NCI-H187 (cell line): Measurements from ENCODE around the gene GUCY1A2.
"Not testable (repeated sequence)": the region's sequence is repeated elsewhere in the genome, so short reads cannot be mapped to it uniquely, and the experiment has no call there.

Source experiments
- DNase-seq, 2 experiments: peaks; one replicate each; lab custom pipeline; 2025; lab: John Stamatoyannopoulos, UW

The GUCY1A2 gene

GRCh38 chr11:106840146-106840545, 178.1 kb downstream of the GUCY1A2 start:
- no peak for DNase-seq

DNA sequence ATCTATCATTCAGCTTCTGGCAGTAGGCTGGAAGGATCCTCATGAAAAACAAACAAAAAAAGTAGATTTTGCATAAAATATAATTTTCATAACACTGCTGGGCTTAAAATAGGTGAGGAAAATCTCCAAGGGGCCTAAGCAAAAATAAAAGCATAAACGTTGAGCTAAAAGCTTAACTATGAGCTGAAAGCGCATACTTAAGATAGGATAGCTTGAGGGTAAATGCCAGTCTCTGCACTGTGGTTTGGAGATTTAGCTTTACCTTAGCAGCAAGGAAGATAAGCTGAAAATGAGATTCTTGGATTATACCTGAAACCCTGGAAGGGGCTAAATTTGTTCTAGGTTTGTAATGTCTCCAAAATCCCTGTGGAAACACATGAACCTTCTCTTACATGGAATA, 183.7 kb downstream of the GUCY1A2 start:
- no peak for DNase-seq

GRCh38 chr11:106828976-106829375, 189.3 kb downstream of the GUCY1A2 start:
- no peak for DNase-seq

GRCh38 chr11:106828576-106828975, 189.7 kb downstream of the GUCY1A2 start:
- no peak for DNase-seq

- no peak for DNase-seq
These were observed 190.6 kb downstream of the GUCY1A2 start for GRCh38 chr11:106827687-106828086.

DNA sequence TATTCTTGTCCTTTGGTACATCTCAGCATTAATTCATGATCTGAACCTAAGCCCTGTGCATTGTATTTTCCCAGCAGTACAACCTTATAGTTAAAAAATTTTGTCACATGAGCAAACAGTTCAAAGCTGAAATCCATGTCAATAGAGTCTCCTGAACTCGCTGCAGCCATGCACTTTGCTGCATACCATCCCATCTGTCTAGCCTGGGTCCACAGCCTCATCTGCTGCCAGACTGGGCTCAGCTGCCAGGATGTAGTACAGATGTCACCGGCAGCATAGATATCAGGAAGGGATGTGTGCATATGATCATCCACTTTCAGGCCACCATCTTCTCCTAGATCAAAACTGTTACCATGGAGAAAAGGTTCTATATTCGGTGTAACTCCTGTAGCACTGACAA, 191.7 kb downstream of the GUCY1A2 start:
- DNase-seq = not testable (repeated sequence)

- DNase-seq = no peak
These were observed 196.4 kb downstream of the GUCY1A2 start for GRCh38 chr11:106821826-106822225.

GRCh38 chr11:106821291-106821690, 197.0 kb downstream of the GUCY1A2 start:
- DNase-seq = no peak

GRCh38 chr11:106818443-106818842, 199.8 kb downstream of the GUCY1A2 start:
- DNase-seq = no peak

DNA sequence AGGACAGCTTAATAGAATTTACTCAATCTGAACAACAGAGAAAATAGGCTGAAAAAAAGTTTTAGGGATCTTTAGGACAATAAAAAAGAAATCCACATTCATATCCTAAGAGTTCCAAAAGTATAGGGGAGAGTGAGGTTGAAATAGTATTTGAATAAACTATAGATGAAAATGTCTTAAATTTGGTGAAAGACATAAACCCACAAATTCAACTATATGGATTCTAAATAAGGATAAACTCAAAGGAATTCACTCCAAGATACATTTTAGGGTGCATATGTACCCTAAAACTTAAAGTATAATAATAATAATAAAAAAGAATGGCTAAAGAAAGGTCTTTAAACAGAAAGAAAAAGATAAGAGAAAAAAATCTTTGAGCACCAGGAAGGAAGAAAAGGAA, 203.1 kb downstream of the GUCY1A2 start:
- no peak for DNase-seq

DNA sequence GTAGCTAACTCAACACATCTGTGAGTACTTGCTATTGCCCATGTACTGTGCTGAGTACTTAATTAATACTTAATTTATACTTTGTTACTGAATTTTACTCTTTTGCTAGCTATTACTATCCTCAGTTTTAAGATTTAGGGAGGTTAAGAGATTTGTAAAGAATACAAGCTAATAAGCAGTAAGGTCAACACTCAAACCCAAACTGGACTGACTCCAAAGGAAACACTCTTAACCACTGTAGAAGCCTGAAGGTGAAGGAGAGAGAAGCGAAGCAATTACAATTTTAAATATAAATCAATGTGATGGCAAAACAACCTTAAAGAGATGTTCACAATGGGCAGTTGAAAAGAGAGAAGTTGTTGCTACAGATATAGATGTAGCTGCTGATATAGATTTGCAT, 204.5 kb downstream of the GUCY1A2 start:
- no peak for DNase-seq

GRCh38 chr11:106794058-106794457, 224.2 kb downstream of the GUCY1A2 start:
- DNase-seq = no peak

DNA sequence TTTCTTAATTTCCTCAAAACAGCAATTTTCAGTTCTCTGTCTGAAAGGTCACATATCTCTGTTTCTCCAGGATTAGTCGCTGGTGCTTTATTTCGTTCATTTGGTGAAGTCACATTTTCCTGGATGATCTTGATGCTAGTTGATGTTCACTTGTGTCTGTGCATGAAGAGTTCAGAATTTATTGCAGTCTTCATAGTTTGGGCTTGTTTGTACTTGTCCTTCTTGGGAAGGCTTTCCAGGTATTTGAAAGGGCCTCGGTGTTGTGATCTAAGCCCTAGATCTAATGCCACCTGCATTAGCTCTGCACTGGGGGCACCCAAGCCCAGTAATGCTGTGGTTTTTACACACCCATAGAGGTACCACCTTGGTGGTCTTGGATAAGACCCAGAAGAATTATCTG, 228.9 kb downstream of the GUCY1A2 start:
- no peak for DNase-seq

- no peak for DNase-seq
These were observed 230.8 kb downstream of the GUCY1A2 start for GRCh38 chr11:106787454-106787853.

DNA sequence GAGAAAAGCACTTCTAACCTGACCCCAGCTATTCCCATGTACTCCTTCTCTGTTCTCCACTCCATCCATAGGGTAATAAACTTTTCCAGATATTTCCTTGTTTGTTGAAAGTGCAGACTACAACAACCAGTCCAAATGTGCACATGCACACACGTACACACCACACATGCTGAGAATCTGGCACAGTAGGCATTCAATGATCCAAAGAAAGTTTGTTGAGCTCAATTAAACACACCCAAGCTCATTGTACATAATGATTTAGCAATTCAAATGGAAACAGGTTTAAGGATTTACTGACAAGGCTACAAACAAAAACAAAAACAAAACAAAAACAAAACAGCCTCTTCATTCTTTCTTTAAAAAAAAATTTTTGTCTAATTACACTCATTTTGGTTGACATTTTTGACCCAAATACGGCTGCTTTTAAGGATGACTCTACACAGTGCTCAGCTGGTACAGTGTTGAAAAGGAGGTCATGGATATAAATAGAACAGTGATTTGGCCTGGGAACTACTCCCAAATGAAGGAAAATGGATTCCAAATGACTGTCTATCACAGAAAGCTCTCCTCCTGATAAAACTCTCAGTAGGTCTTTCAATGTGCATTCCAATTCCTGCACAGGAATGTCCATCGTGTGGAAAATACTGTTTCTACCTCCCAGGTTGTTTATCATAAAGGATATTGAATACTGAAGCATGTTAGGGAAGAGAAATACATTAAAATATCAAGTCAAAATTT, 232.2 kb downstream of the GUCY1A2 start:
- no peak for DNase-seq

- not testable (repeated sequence) for DNase-seq
These were observed 241.0 kb downstream of the GUCY1A2 start for GRCh38 chr11:106777302-106777701.

DNA sequence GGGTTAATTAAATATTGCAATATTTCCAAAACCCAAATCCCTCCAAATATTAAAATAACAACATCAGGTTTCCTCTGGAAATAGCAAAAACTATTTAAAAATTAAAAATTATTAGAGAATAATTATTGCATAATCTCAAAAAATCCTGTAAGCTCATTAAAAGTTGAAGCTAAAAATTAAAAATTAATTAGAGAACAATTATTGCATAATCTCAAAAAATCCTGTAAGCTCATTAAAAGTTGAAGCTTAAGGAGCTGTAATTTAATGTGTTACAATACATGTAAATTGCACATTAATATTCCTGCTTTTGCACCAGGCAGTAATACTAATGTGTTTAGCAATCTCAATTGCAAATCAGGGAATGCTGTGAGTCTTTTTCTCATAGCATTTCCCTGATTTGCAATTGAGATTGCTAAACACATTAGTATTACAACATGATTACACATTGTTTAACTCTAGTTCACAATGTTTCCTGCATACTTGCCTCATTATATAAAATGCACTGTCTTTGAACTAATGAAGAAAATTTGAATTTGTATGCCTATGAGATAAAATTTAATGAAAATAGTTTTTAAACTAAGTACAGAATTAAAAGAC, 247.7 kb downstream of the GUCY1A2 start:
- no peak for DNase-seq

DNA sequence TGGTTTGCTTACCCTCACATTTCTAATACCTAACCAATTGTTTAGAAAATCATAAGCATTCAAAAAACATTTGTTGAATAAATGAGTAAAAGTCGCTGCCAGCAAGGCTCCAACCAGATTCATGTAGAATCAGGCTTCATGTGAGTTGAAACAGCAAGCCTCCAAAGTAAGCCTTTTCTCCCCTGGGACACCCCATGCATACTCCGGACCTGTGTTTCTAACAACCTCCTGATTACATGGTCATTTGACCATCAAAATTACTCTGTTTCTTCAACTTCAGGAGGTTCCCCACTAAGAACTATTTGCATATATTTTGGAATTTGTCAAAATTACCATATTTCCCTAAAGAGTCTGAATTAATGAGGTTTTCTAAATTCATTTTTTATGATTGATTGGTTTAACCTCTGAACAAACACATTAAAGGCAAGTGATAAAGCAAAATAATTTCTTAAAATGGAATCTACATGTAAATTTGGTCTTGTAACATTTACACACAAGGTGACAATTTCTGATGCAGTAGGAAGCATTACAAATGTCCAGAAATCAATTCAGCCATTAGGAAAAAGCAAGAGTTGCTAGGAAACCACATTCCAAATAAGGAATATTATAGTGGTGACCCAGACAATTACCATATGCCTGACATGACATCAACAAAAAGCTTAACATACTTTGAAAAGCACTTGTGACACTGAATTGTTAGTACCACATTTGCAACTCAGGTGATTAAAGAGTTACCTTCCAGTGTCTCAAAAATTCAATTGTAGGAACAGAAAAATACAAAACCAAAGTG, 252.6 kb downstream of the GUCY1A2 start:
- DNase-seq = no peak

- DNase-seq = no peak
These were observed 254.8 kb downstream of the GUCY1A2 start for GRCh38 chr11:106763501-106763900.

- no peak for DNase-seq
These were observed 256.5 kb downstream of the GUCY1A2 start for GRCh38 chr11:106761745-106762144.

DNA sequence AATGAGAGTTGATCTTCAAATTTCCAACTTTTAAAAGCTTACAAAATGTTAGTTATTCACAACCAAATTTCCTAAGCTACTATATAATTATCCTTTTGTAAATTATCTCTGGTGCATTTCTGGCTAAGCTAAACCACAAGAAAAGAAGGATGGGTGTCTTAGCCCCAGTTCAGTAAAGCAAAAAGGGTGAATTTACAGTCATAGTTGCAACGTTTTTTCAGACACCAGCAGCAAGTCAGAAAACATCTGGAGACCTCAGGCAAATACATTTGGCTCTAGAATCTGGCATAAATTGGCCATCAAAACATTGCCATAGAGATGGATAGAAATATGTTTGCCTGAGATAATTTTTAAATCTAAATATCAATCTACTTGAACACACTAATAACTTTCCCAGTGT, 257.0 kb downstream of the GUCY1A2 start:
- no peak for DNase-seq

- no peak for DNase-seq
These were observed 270.2 kb downstream of the GUCY1A2 start for GRCh38 chr11:106748059-106748458.

DNA sequence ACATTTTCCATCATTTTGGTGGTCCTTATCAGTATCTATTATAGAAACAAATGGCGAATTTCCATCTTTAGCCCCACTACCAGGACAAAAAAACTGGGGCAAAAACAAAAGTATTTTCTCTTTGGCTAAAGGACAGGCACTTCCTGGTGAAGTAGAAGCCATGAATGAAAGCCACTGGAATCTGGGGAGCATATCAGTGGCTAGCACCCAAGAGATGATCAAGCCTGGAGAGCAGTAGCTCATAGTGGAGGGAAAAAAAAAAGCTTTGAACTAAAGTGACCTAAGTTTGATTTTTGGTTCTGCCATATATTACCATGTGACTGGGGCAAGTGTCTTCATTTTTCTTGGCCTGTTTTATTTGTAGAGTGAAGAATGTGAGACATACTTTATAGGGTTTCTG, 272.3 kb downstream of the GUCY1A2 start:
- no peak for DNase-seq
